ENCODE data around the gene NELL1.

GRCh38 chr11:20790622-20791021, 121.2 kb downstream of the NELL1 start:
- TF ChIP-seq CTCF (IDR thresholded peaks at IDR 0.05), result no peak
- TF ChIP-seq POLR2A (IDR thresholded peaks at IDR 0.05), result no peak

Data from body of pancreas (tissue), 4 donors.